Esophagus squamous epithelium (tissue), 5 donors: ENCODE data around the gene CARF. TPM values are rescaled to one million over a fixed set of nuclear protein-coding genes. Genes with fewer than 3 reads are reported as not detected.
"Not testable (repeated sequence)": the region's sequence is repeated elsewhere in the genome, so short reads cannot be mapped to it uniquely, and the experiment has no call there.

Source experiments
- DNase-seq: peaks from one replicate; lab custom pipeline; 2025; lab: John Stamatoyannopoulos, UW
- H3K27ac ChIP-seq, 4 donors: fragments of 200-600 bp; sonication (generic); one replicate each; pipeline ENCODE4 v1.5.1; 2016 to 2019; ENCODE audit warnings: mild to moderate bottlenecking in 1 of 4
- H3K27me3 ChIP-seq, 4 donors: fragments of 200-600 bp; sonication (generic); 1 replicate in 3 of 4; 2 replicates in 1 of 4; pipeline versions ENCODE4 v1.5.1 to v1.6.0; 2017 to 2021; ENCODE audit warnings: antibody characterized with exemption in 1 of 4
- H3K36me3 ChIP-seq, 3 donors: fragments of 200-600 bp; sonication (generic); one replicate each; pipeline ENCODE4 v1.5.1; 2016 to 2019
- H3K4me1 ChIP-seq, 3 donors: fragments of 200-600 bp; sonication (generic); one replicate each; pipeline ENCODE4 v1.5.1; 2017 to 2019
- H3K4me3 ChIP-seq, 4 donors: fragments of 200-600 bp; sonication (generic); 1 replicate in 3 of 4; 2 replicates in 1 of 4; pipeline ENCODE4 v1.5.1; 2016 to 2019; ENCODE audit warnings: mild to moderate bottlenecking in 2 of 4, moderate library complexity in 1 of 4
- H3K9me3 ChIP-seq, 3 donors: fragments of 200-600 bp; sonication (generic); one replicate each; pipeline ENCODE4 v1.5.1; 2016 to 2019
- CTCF ChIP-seq, 6 experiments: fragments of 450-650 bp in 4 of 6; fragments of 200-600 bp in 2 of 6; sonication (generic) in 2 of 6; IDR thresholded peaks; one replicate each; pipeline ENCODE4 v1.5.1; 2016 to 2019; ENCODE audit warnings: antibody characterized with exemption in 6 of 6, mild to moderate bottlenecking in 4 of 6, moderate library complexity in 4 of 6
- POLR2A ChIP-seq, 4 donors: fragments of 450-650 bp; IDR thresholded peaks; one replicate each; pipeline ENCODE4 v1.6.1; 2017; ENCODE audit warnings: antibody characterized with exemption in 4 of 4, mild to moderate bottlenecking in 4 of 4, moderate library complexity in 3 of 4
- WGBS, 2 donors: methylation state at CpG; one replicate each; pipeline ENCODE4 v1.1.5; 2018; 5-methylcytosine and 5-hydroxymethylcytosine counted together
- intact Hi-C: fragments of 100-400 bp; cut with DNase I; formaldehyde crosslinking; loops from one replicate; pipeline ENCODE4 v1.15.0; 2022
- total RNA-seq, 4 donors: library from RNA; depleted of rRNA; stranded (reverse); fragments of >200 nt; gene quantifications; one replicate each; pipeline ENCODE4 v1.1.0, GENCODE V29; 2016
- donor health status: DM: yes; HTN: yes; CAD: no.

The CARF gene
- total RNA-seq, 4 donors from 2014 or later = 2.4 to 11.6 (median 3.7) TPM

GRCh38 chr2:202950592-202950991 is 38.5 kb downstream of the CARF start:
- TF ChIP-seq POLR2A (IDR thresholded peaks at IDR 0.05) (no peak), CTCF (IDR thresholded peaks at IDR 0.05) (no peak)
- Histone ChIP-seq H3K36me3 (peaks cover 0 to 53% (median 0%) of the 10 kb centered on the region in 3 donors), H3K4me3 (no peak overlapping the region), H3K27me3 (no peaks in the 10 kb centered on the region), H3K9me3 (peaks cover 0 to 6% (median 5%) of the 10 kb centered on the region in 3 donors), H3K27ac (no peak overlapping the region), H3K4me1 (no peaks in the 10 kb centered on the region)
- intact Hi-C loops = no loop called here
- DNase-seq = no peak
- WGBS, 2 donors = 47 to 58% methylated on average over 2 of the region's 2 CpGs

- Histone ChIP-seq H3K27me3 (no peaks in the 10 kb centered on the region), H3K4me3 (no peak overlapping the region), H3K27ac (no peak overlapping the region), H3K36me3 (peaks cover 0 to 69% (median 3%) of the 10 kb centered on the region in 3 donors), H3K4me1 (no peaks in the 10 kb centered on the region), H3K9me3 (no peaks in the 10 kb centered on the region)
- no peak for DNase-seq
- intact Hi-C loops = no loop called here
- no peak for TF ChIP-seq CTCF (IDR thresholded peaks at IDR 0.05)
- TF ChIP-seq POLR2A (IDR thresholded peaks at IDR 0.05) = no peak
- WGBS, 2 donors = 81 to 92% methylated on average over 5 to 6 of the region's 6 CpGs
Measured at GRCh38 chr2:202960524-202960923, 48.4 kb downstream of the CARF start.

- no peaks in the 10 kb centered on the region for H3K27me3 ChIP-seq
- H3K4me1 ChIP-seq = no peaks in the 10 kb centered on the region
- no peak overlapping the region for H3K4me3 ChIP-seq
- DNase-seq = no peak
- 86 to 98% methylated on average over 4 of the region's 4 CpGs for WGBS, 2 donors
- no peak for TF ChIP-seq CTCF (IDR thresholded peaks at IDR 0.05)
- TF ChIP-seq POLR2A (IDR thresholded peaks at IDR 0.05) = no peak
- H3K9me3 ChIP-seq = no peaks in the 10 kb centered on the region
- peaks cover 0 to 42% (median 0%) of the 10 kb centered on the region in 3 donors for H3K36me3 ChIP-seq
- intact Hi-C loops = no loop called here
- H3K27ac ChIP-seq = no peak overlapping the region
Measured at GRCh38 chr2:202963712-202964111, 51.6 kb downstream of the CARF start.

- 56 to 69% methylated on average over 4 to 5 of the region's 5 CpGs for WGBS, 2 donors
Measured at GRCh38 chr2:202965810-202966460, 53.9 kb downstream of the CARF start.

GRCh38 chr2:202969404-202969803 is 57.3 kb downstream of the CARF start:
- WGBS, 2 donors = 39 to 50% methylated on average over 2 of the region's 2 CpGs
- intact Hi-C loops = not testable (repeated sequence)

More at GRCh38 chr2:202965810-202966460, 53.9 kb downstream of the CARF start:
- no peaks in the 10 kb centered on the region for H3K4me1 ChIP-seq
- H3K4me3 ChIP-seq = no peak overlapping the region
- TF ChIP-seq POLR2A (IDR thresholded peaks at IDR 0.05) (no peak), CTCF (IDR thresholded peaks at IDR 0.05) (no peak)
- H3K36me3 ChIP-seq = peaks cover 0 to 24% (median 0%) of the 10 kb centered on the region in 3 donors
- H3K27me3 ChIP-seq = no peaks in the 10 kb centered on the region
- no peak for DNase-seq
- no peak overlapping the region for H3K27ac ChIP-seq
- intact Hi-C loops = no loop called here
- no peaks in the 10 kb centered on the region for H3K9me3 ChIP-seq

More at GRCh38 chr2:202969404-202969803, 57.3 kb downstream of the CARF start:
- not testable (repeated sequence) for H3K9me3 ChIP-seq, H3K27ac ChIP-seq, DNase-seq, H3K4me3 ChIP-seq, H3K27me3 ChIP-seq, H3K4me1 ChIP-seq
- peaks cover 0 to 34% (median 0%) of the 10 kb centered on the region in 3 donors for H3K36me3 ChIP-seq
